Measurements from ENCODE around the gene CP. TPM values are rescaled to one million over a fixed set of nuclear protein-coding genes. Genes with fewer than 3 reads are reported as not detected.

The CP gene
- total and polyA plus RNA-seq, 4 donors: 565 to 1,748 (median 1,277) TPM

DNA sequence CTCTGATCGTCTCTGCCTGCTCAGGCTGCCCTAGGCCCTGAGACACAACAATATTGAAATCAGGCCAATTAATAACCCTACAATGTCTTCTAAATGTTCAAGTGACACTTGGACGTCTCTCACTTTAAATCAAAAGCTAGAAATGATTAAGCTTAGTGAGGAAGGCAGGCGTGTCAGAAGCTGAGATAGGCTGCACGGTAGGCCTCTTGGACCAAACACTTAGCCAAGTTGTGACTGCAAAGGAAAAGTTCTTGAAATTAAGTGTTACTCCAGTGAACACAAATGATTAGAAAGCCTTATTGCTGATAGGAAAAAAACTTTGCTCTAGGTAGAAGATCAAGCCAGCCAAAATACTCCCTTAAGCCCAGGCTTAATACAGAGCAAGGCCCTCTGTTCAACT lies 90.0 kb downstream of the CP start:
- no peak overlapping the region for H3K4me3 ChIP-seq (ENCODE audit: low read depth in 1 of 3, low read length in 3 of 3)
- no peak overlapping the region for H3K9ac ChIP-seq (ENCODE audit: low read depth in 1 of 2, low read length in 2 of 2)
- peaks cover 0 to 21% (median 5%) of the 10 kb centered on the region in 4 donors for H3K4me1 ChIP-seq (ENCODE audit: control insufficient read depth in 4 of 4, insufficient read depth in 4 of 4, low read length in 3 of 4)
- WGBS: 63% methylated on average over 4 of the region's 4 CpGs
- no peaks in the 10 kb centered on the region for H3K36me3 ChIP-seq (ENCODE audit: control insufficient read depth in 4 of 4, insufficient read depth in 3 of 4, low read depth in 1 of 4, low read length in 3 of 4)
- DNase-seq (ENCODE audit: low spot score): no peak
- H3K9me3 ChIP-seq (ENCODE audit: control insufficient read depth in 4 of 4, low read length in 3 of 4): no peaks in the 10 kb centered on the region
- no peak overlapping the region for H3K27ac ChIP-seq (ENCODE audit: low read depth in 1 of 2, low read length in 2 of 2)
- TF ChIP-seq HNF4G (IDR thresholded peaks at IDR 0.05) (no peak), RXRA (IDR thresholded peaks at IDR 0.05) (no peak), FOXA1 (IDR thresholded peaks at IDR 0.05) (no peak), TAF1 (conservative IDR thresholded peaks at IDR 0.05) (no peak)
- TF ChIP-seq, protein P1, sequence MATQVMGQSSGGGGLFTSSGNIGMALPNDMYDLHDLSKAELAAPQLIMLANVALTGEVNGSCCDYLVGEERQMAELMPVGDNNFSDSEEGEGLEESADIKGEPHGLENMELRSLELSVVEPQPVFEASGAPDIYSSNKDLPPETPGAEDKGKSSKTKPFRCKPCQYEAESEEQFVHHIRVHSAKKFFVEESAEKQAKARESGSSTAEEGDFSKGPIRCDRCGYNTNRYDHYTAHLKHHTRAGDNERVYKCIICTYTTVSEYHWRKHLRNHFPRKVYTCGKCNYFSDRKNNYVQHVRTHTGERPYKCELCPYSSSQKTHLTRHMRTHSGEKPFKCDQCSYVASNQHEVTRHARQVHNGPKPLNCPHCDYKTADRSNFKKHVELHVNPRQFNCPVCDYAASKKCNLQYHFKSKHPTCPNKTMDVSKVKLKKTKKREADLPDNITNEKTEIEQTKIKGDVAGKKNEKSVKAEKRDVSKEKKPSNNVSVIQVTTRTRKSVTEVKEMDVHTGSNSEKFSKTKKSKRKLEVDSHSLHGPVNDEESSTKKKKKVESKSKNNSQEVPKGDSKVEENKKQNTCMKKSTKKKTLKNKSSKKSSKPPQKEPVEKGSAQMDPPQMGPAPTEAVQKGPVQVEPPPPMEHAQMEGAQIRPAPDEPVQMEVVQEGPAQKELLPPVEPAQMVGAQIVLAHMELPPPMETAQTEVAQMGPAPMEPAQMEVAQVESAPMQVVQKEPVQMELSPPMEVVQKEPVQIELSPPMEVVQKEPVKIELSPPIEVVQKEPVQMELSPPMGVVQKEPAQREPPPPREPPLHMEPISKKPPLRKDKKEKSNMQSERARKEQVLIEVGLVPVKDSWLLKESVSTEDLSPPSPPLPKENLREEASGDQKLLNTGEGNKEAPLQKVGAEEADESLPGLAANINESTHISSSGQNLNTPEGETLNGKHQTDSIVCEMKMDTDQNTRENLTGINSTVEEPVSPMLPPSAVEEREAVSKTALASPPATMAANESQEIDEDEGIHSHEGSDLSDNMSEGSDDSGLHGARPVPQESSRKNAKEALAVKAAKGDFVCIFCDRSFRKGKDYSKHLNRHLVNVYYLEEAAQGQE (IDR thresholded peaks at IDR 0.05): no peak
- TF ChIP-seq, protein P2, sequence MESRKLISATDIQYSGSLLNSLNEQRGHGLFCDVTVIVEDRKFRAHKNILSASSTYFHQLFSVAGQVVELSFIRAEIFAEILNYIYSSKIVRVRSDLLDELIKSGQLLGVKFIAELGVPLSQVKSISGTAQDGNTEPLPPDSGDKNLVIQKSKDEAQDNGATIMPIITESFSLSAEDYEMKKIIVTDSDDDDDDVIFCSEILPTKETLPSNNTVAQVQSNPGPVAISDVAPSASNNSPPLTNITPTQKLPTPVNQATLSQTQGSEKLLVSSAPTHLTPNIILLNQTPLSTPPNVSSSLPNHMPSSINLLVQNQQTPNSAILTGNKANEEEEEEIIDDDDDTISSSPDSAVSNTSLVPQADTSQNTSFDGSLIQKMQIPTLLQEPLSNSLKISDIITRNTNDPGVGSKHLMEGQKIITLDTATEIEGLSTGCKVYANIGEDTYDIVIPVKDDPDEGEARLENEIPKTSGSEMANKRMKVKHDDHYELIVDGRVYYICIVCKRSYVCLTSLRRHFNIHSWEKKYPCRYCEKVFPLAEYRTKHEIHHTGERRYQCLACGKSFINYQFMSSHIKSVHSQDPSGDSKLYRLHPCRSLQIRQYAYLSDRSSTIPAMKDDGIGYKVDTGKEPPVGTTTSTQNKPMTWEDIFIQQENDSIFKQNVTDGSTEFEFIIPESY (IDR thresholded peaks at IDR 0.05): no peak
- H3K27me3 ChIP-seq (ENCODE audit: control insufficient read depth in 4 of 4, insufficient read depth in 4 of 4, low read length in 3 of 4): no peaks in the 10 kb centered on the region

DNA sequence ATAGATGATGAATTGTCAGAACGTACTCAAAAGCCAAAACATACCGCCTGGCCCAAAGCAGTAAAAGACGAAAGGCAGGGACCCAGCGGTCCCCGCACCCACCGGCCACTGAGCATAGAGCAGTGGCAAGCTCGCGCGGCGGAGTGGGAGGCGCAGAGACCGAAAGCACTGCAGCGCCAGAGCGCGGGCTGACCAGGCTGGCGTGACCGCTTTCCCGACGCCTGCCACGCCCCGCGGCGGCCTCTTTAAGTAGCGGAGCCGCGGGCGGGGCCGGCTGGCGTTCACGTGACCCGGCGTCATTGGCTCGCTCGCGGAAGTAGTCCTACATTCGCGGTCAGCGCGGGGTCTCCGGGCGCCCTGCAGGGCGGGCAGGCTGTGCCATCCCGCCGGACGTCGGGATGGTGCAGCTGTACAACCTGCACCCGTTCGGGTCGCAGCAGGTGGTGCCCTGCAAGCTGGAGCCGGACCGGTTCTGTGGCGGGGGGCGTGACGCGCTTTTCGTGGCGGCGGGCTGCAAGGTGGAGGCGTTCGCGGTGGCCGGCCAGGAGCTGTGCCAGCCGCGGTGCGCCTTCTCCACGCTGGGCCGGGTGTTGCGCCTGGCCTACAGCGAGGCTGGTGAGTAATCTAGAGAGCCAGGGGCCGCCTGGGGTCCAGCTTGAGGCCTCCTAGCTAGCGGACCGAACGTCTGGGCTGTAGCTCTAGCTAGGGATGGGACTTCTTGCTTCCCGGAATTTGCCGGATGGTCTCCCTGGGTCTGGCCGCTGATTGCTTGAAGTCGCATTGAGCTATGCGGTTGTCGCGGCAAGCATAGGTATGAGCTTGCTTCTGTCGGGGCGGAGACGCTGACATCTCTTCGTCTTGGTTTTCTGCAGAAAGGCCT lies 92.1 kb downstream of the CP start, which contains the start of gene HPS3:
HPS3 (plus strand) TSS at position 313 of the 880 bp plus-strand sequence; CDS start at position 399, 86 bp downstream.
- no peaks in the 10 kb centered on the region for H3K9me3 ChIP-seq (ENCODE audit: control insufficient read depth in 4 of 4, low read length in 3 of 4)
- H3K4me1 ChIP-seq (ENCODE audit: control insufficient read depth in 4 of 4, insufficient read depth in 4 of 4, low read length in 3 of 4): peaks cover 0 to 18% (median 4%) of the 10 kb centered on the region in 4 donors
- WGBS: under 1% methylated on average over 84 of the region's 84 CpGs
- peak; percentile 89 for DNase-seq (ENCODE audit: low spot score)
- H3K27ac ChIP-seq (ENCODE audit: low read depth in 1 of 2, low read length in 2 of 2): peak within 1 kb of the TSS; percentile 75 to 84
- H3K9ac ChIP-seq (ENCODE audit: low read depth in 1 of 2, low read length in 2 of 2): peak within 1 kb of the TSS; percentile 23 to 71
- no peaks in the 10 kb centered on the region for H3K27me3 ChIP-seq (ENCODE audit: control insufficient read depth in 4 of 4, insufficient read depth in 4 of 4, low read length in 3 of 4)
- no peaks in the 10 kb centered on the region for H3K36me3 ChIP-seq (ENCODE audit: control insufficient read depth in 4 of 4, insufficient read depth in 3 of 4, low read depth in 1 of 4, low read length in 3 of 4)
- H3K4me3 ChIP-seq (ENCODE audit: low read depth in 1 of 3, low read length in 3 of 3): peak within 1 kb of the TSS; percentile 82 to 95 (median 90)
- TF ChIP-seq FOXA2 (IDR thresholded peaks at IDR 0.05) (no peak), GABPA (IDR thresholded peaks at IDR 0.05 in 1 of 2, conservative IDR thresholded peaks at IDR 0.05 in 1 of 2) (no peak), TAF1 (conservative IDR thresholded peaks at IDR 0.05) (peak; percentile 65), NR2F2 (IDR thresholded peaks at IDR 0.05) (no peak), YY1 (IDR thresholded peaks at IDR 0.05) (peak; percentile 54), HNF4G (IDR thresholded peaks at IDR 0.05) (no peak), HNF4A (conservative IDR thresholded peaks at IDR 0.05) (peak in 1 of 2 donors; percentile 11), EGR1 (IDR thresholded peaks at IDR 0.05; ENCODE audit: low read depth in 2 of 2) (peak in 1 of 2 donors; percentile 30), RXRA (IDR thresholded peaks at IDR 0.05) (peak; percentile 21 to 36), FOXA1 (IDR thresholded peaks at IDR 0.05) (no peak), JUND (IDR thresholded peaks at IDR 0.05) (no peak), SP1 (IDR thresholded peaks at IDR 0.05) (peak; percentile 67)
- TF ChIP-seq, protein P3, sequence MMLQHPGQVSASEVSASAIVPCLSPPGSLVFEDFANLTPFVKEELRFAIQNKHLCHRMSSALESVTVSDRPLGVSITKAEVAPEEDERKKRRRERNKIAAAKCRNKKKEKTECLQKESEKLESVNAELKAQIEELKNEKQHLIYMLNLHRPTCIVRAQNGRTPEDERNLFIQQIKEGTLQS (IDR thresholded peaks at IDR 0.05): no peak
- TF ChIP-seq, protein P2 (IDR thresholded peaks at IDR 0.05): no peak
- TF ChIP-seq, protein P1 (IDR thresholded peaks at IDR 0.05): peak; percentile 72
- TF ChIP-seq, protein P4, sequence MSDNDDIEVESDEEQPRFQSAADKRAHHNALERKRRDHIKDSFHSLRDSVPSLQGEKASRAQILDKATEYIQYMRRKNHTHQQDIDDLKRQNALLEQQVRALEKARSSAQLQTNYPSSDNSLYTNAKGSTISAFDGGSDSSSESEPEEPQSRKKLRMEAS (IDR thresholded peaks at IDR 0.05): no peak

All from liver (tissue), 9 donors.